DND-41 (cell line): ENCODE data around the gene DIABLO.

ENCODE experiments used
- ATAC-seq: fragments of 200-7000 bp; cut with Tn5 transposase; 3 replicates; pipeline ENCODE4 v1.9.1; 2021; ENCODE audit warnings: low read depth; ENCODE audit not compliant: insufficient read depth
- DNase-seq: peaks from one replicate; pipeline ENCODE4 v3.0.0-alpha.2; 2020
- H2AFZ ChIP-seq: 2 replicates; pipeline ENCODE4 v1.6.0; 2012; ENCODE audit warnings: low read depth, low read length
- H3K27ac ChIP-seq: 2 replicates; pipeline ENCODE4 v1.5.1; 2012; ENCODE audit warnings: low read length, inconsistent platforms
- H3K27me3 ChIP-seq: fragments of 200-600 bp; sonication (generic); 2 replicates; pipeline ENCODE4 v1.6.0; 2012; ENCODE audit warnings: low read length, mild to moderate bottlenecking, inconsistent platforms; ENCODE audit not compliant: insufficient read depth, poor library complexity
- H3K36me3 ChIP-seq: 2 replicates; pipeline ENCODE4 v1.5.1; 2012; ENCODE audit warnings: low read length, inconsistent platforms; ENCODE audit not compliant: insufficient read depth
- H3K4me1 ChIP-seq: 2 replicates; pipeline ENCODE4 v1.5.1; 2012; ENCODE audit warnings: mild to moderate bottlenecking, low read length; ENCODE audit not compliant: insufficient read depth
- H3K4me2 ChIP-seq: 2 replicates; pipeline ENCODE4 v1.6.0; 2012; ENCODE audit warnings: mild to moderate bottlenecking, moderate library complexity, low read length, inconsistent platforms; ENCODE audit not compliant: insufficient read depth
- H3K4me3 ChIP-seq, 2 experiments: fragments of 200-600 bp in 1 of 2; shearing (Covaris generic) in 1 of 2; 2 replicates each; pipeline ENCODE4 v1.5.1; 2012 to 2016; ENCODE audit warnings: inconsistent platforms in 2 of 2, low read length in 2 of 2, mild to moderate bottlenecking in 2 of 2, low read depth in 1 of 2, moderate library complexity in 1 of 2
- H3K79me2 ChIP-seq: 2 replicates; pipeline ENCODE4 v1.6.0; 2012; ENCODE audit warnings: low read length, inconsistent platforms; ENCODE audit not compliant: insufficient read depth
- H3K9ac ChIP-seq: 2 replicates; pipeline ENCODE4 v1.6.0; 2012; ENCODE audit warnings: low read depth, mild to moderate bottlenecking, inconsistent platforms, low read length, moderate library complexity
- H3K9me3 ChIP-seq: 2 replicates; pipeline ENCODE4 v1.5.1; 2012; ENCODE audit warnings: low read length, moderate library complexity, mild to moderate bottlenecking, inconsistent platforms; ENCODE audit not compliant: insufficient read depth, severe bottlenecking
- H4K20me1 ChIP-seq: 2 replicates; pipeline ENCODE4 v1.6.0; 2012; ENCODE audit warnings: low read length; ENCODE audit not compliant: insufficient read depth
- EZH2 ChIP-seq: IDR thresholded peaks from 3 replicates; pipeline ENCODE4 v1.6.1; 2012; ENCODE audit warnings: borderline replicate concordance, low read depth, mild to moderate bottlenecking, moderate library complexity, low read length, inconsistent platforms; ENCODE audit not compliant: severe bottlenecking
- TF ChIP-seq, protein P1 (sequence below): IDR thresholded peaks from 2 replicates; pipeline ENCODE4 v1.5.1; 2012; ENCODE audit warnings: borderline replicate concordance, low read length, moderate library complexity, mild to moderate bottlenecking; ENCODE audit not compliant: poor library complexity, severe bottlenecking; ENCODE audit errors: extremely low read depth

DIABLO gene

DNA sequence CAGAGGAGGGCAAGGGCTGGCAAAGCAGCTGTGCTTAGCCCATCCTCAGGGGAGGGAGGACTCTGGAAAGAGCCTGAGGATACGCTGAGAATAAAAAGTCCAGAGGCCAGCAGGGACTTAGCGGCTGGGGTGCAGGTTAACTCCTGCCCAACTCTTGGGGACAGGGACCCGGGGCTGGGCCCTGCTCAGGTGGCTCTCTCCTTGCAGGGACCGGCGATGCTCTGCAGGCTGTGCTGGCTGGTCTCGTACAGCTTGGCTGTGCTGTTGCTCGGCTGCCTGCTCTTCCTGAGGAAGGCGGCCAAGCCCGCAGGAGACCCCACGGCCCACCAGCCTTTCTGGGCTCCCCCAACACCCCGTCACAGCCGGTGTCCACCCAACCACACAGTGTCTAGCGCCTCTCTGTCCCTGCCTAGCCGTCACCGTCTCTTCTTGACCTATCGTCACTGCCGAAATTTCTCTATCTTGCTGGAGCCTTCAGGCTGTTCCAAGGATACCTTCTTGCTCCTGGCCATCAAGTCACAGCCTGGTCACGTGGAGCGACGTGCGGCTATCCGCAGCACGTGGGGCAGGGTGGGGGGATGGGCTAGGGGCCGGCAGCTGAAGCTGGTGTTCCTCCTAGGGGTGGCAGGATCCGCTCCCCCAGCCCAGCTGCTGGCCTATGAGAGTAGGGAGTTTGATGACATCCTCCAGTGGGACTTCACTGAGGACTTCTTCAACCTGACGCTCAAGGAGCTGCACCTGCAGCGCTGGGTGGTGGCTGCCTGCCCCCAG is 19.6 kb downstream of the DIABLO start:
- Histone ChIP-seq H4K20me1 (peaks cover 8% of the 10 kb centered on the region; the same call in 1 of the 2 replicates), H3K27me3 (no peaks in the 10 kb centered on the region), H3K4me2 (no peak overlapping the region), H3K9ac (no peak overlapping the region), H3K79me2 (no peaks in the 10 kb centered on the region), H2AFZ (no peak overlapping the region), H3K9me3 (no peaks in the 10 kb centered on the region), H3K36me3 (peaks cover 34% of the 10 kb centered on the region), H3K27ac (no peak overlapping the region), H3K4me3 (no peak overlapping the region), H3K4me1 (no peaks in the 10 kb centered on the region)
- ATAC-seq = peak; percentile 38; the same call in 1 of the 3 replicates
- TF ChIP-seq, protein P1, sequence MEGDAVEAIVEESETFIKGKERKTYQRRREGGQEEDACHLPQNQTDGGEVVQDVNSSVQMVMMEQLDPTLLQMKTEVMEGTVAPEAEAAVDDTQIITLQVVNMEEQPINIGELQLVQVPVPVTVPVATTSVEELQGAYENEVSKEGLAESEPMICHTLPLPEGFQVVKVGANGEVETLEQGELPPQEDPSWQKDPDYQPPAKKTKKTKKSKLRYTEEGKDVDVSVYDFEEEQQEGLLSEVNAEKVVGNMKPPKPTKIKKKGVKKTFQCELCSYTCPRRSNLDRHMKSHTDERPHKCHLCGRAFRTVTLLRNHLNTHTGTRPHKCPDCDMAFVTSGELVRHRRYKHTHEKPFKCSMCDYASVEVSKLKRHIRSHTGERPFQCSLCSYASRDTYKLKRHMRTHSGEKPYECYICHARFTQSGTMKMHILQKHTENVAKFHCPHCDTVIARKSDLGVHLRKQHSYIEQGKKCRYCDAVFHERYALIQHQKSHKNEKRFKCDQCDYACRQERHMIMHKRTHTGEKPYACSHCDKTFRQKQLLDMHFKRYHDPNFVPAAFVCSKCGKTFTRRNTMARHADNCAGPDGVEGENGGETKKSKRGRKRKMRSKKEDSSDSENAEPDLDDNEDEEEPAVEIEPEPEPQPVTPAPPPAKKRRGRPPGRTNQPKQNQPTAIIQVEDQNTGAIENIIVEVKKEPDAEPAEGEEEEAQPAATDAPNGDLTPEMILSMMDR = no peak
- no peak for TF ChIP-seq EZH2
- DNase-seq = no peak

DNA sequence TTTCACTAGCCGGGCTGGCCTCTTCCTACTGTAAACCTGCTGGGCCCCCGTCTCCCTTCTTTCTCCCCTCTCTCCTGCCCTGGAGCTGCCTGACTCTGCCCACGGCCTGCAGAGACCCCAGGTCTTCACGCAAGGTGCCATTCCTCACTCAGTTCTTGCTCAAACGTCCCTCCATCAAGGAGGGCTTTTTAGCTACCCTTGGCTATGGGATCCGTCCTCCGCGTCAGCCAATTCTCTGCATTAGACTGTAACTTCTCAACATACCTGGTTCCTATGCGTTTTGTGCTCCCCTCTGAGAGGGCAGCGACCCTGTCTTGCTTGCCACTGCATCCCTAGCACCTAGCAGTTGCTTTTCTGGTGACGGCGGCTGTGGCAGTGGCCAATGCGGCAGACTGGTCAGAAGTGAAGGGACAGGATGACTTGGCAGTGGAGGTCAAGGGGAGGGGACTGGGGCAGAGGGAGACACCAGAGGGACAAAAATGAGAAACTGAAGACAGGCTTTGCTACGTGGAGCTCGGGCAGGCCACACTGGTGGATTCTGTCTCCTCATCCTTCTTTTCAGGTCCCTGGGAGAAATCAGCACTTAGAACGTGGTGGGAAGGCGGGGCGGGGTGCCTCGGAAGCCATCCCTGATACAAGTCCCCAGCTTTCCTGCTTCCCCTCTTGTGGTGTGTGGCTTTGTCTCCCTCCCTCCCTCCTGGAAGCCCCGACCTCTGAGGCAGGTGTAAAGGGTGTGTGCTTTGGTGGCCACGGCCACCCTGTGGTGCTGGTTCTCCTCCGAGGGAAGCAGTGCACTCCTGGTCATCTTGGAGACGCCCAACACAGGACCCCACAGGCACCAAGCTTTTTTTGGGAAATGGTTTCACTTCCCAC is 20.6 kb downstream of the DIABLO start:
- no peak overlapping the region for H3K4me2 ChIP-seq
- H3K9ac ChIP-seq = no peak overlapping the region
- no peaks in the 10 kb centered on the region for H3K9me3 ChIP-seq
- no peak overlapping the region for H3K27ac ChIP-seq
- ATAC-seq (peak; percentile 34; the same call in 1 of the 3 replicates), DNase-seq (no peak)
- H3K79me2 ChIP-seq = no peaks in the 10 kb centered on the region
- H3K4me3 ChIP-seq = no peak overlapping the region
- H3K4me1 ChIP-seq = no peaks in the 10 kb centered on the region
- TF ChIP-seq, protein P1 = no peak
- TF ChIP-seq EZH2 = no peak
- H4K20me1 ChIP-seq = peaks cover 8% of the 10 kb centered on the region; the same call in 1 of the 2 replicates
- peaks cover 31% of the 10 kb centered on the region for H3K36me3 ChIP-seq
- H2AFZ ChIP-seq = no peak overlapping the region
- H3K27me3 ChIP-seq = no peaks in the 10 kb centered on the region

DNA sequence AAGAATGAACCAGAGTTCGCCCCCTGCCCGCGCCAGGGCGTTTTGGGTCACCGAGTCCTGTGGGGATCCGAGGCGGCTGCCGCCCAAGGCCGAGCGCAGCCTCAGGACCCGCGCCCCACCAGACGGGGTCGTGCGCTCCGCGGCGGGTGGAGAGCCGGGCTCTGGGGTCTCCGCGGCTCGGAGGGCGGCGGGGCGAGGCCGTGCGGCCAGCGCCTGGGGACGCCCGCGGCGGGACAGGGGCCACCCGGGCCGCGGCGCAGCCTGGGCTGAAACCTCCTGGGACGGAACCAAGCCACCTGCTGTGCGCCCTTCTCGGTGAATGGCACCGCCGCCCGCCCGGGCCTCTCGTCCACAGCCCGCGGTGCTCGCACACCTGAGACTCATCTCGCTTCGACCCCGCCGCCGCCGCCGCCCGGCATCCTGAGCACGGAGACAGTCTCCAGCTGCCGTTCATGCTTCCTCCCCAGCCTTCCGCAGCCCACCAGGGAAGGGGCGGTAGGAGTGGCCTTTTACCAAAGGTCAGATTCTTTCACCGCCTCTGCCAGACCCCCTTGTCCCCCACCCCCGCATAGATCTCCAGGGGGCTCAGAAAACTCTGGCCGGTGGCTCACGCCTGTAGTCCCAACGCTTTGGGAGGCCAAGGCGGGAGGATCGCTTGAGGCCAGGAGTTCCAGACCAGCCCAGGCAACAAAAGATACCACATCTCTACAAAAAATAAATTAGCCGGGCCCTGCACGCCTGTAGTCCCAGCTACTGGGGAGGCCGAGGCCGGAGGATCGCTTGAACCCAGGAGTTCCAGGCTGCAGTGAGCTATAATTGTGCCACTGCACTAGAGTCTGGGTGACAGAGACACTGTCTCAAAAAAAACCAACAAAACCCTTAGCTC is 21.4 kb downstream of the DIABLO start:
- Histone ChIP-seq H3K4me3 (no peak overlapping the region), H2AFZ (no peak overlapping the region), H4K20me1 (peaks cover 8% of the 10 kb centered on the region; the same call in 1 of the 2 replicates), H3K79me2 (no peaks in the 10 kb centered on the region), H3K4me1 (no peaks in the 10 kb centered on the region), H3K4me2 (no peak overlapping the region), H3K36me3 (peaks cover 22% of the 10 kb centered on the region), H3K9ac (no peak overlapping the region), H3K27me3 (no peaks in the 10 kb centered on the region), H3K9me3 (no peaks in the 10 kb centered on the region), H3K27ac (no peak overlapping the region)
- TF ChIP-seq, protein P1 = no peak
- TF ChIP-seq EZH2 = no peak
- DNase-seq (no peak), ATAC-seq (no peak)
